ENCODE data around the gene DKK1. TPM values are rescaled to one million over a fixed set of nuclear protein-coding genes. Genes with fewer than 3 reads are reported as not detected.

Gene DKK1
- total and polyA plus RNA-seq, 11 donors: 0.11 to 7.0 (median 0.62) TPM; not detected in 4

DNA sequence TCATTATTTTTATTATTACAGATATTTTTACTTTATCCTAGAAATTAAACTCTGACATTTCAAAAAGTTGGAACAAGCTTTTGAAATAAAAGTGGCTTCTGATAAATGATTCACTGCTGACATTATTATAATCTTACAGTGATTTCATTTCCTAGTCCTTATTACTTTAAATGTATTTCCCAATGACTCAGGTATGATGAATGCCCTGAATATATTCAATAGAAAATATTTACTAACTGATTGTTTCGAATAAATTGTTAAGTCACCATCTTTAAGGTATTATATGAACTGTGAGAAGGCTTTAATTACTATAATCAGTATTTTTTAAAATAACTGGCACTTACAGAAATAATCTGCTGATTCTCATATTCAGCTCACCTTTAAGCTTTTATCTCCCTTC lies 21.6 kb downstream of the DKK1 start:
- no peak for TF ChIP-seq POLR2A (IDR thresholded peaks at IDR 0.05)
- TF ChIP-seq, protein P1, sequence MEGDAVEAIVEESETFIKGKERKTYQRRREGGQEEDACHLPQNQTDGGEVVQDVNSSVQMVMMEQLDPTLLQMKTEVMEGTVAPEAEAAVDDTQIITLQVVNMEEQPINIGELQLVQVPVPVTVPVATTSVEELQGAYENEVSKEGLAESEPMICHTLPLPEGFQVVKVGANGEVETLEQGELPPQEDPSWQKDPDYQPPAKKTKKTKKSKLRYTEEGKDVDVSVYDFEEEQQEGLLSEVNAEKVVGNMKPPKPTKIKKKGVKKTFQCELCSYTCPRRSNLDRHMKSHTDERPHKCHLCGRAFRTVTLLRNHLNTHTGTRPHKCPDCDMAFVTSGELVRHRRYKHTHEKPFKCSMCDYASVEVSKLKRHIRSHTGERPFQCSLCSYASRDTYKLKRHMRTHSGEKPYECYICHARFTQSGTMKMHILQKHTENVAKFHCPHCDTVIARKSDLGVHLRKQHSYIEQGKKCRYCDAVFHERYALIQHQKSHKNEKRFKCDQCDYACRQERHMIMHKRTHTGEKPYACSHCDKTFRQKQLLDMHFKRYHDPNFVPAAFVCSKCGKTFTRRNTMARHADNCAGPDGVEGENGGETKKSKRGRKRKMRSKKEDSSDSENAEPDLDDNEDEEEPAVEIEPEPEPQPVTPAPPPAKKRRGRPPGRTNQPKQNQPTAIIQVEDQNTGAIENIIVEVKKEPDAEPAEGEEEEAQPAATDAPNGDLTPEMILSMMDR (IDR thresholded peaks at IDR 0.05): no peak
- Histone ChIP-seq H3K4me3 (no peak overlapping the region), H3K27me3 (peaks cover 0 to 5% (median 0%) of the 10 kb centered on the region in 9 donors), H3K36me3 (no peaks in the 10 kb centered on the region), H3K9me3 (no peaks in the 10 kb centered on the region), H3K4me1 (no peaks in the 10 kb centered on the region), H3K27ac (no peak overlapping the region)
- WGBS, 4 donors: 71 to 79% (median 75%) methylated on average over 1 of the region's 1 CpG
- ATAC-seq: no peak
- no peak for DNase-seq
- intact Hi-C loops (cut with DNase I): no loop called here

DNA sequence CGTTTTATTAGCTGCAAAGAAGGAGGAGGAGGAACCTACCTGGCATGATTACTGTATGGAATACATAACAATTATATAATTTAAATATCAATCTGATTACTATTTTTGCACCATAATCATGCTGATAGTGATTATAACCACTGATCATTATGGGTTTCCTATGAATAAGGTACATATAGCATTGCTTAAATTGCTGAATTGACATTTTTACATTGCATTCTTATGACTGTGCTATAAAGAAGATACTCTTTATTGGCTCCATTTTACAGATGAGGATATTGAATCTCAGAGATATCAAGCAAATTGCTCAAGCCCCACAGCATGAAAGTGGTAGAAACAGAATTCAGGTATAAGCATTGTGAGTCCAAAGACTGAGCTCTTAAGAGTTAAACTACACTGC lies 23.1 kb downstream of the DKK1 start:
- Histone ChIP-seq H3K4me1 (no peaks in the 10 kb centered on the region), H3K9me3 (no peaks in the 10 kb centered on the region), H3K36me3 (no peaks in the 10 kb centered on the region), H3K27ac (no peak overlapping the region), H3K4me3 (no peak overlapping the region), H3K27me3 (peaks cover 0 to 5% (median 0%) of the 10 kb centered on the region in 9 donors)
- TF ChIP-seq POLR2A (IDR thresholded peaks at IDR 0.05): no peak
- TF ChIP-seq, protein P1 (IDR thresholded peaks at IDR 0.05): no peak
- intact Hi-C loops (cut with DNase I): no loop called here
- 71 to 84% (median 75%) methylated on average over 1 of the region's 1 CpG for WGBS, 4 donors
- DNase-seq: no peak
- no peak for ATAC-seq

GRCh38 chr10:52343439-52343838 lies 29.4 kb downstream of the DKK1 start:
- H3K9me3 ChIP-seq: no peaks in the 10 kb centered on the region
- TF ChIP-seq, protein P1 (IDR thresholded peaks at IDR 0.05): no peak
- no peak for TF ChIP-seq POLR2A (IDR thresholded peaks at IDR 0.05)
- no peak overlapping the region for H3K4me3 ChIP-seq
- intact Hi-C loops (cut with DNase I): no loop called here
- H3K36me3 ChIP-seq: no peaks in the 10 kb centered on the region
- ATAC-seq (no peak), DNase-seq (no peak)
- H3K4me1 ChIP-seq: no peaks in the 10 kb centered on the region
- peaks cover 0 to 5% (median 0%) of the 10 kb centered on the region in 9 donors for H3K27me3 ChIP-seq
- no peak overlapping the region for H3K27ac ChIP-seq
- 65 to 71% (median 68%) methylated on average over 4 of the region's 4 CpGs for WGBS, 4 donors

DNA sequence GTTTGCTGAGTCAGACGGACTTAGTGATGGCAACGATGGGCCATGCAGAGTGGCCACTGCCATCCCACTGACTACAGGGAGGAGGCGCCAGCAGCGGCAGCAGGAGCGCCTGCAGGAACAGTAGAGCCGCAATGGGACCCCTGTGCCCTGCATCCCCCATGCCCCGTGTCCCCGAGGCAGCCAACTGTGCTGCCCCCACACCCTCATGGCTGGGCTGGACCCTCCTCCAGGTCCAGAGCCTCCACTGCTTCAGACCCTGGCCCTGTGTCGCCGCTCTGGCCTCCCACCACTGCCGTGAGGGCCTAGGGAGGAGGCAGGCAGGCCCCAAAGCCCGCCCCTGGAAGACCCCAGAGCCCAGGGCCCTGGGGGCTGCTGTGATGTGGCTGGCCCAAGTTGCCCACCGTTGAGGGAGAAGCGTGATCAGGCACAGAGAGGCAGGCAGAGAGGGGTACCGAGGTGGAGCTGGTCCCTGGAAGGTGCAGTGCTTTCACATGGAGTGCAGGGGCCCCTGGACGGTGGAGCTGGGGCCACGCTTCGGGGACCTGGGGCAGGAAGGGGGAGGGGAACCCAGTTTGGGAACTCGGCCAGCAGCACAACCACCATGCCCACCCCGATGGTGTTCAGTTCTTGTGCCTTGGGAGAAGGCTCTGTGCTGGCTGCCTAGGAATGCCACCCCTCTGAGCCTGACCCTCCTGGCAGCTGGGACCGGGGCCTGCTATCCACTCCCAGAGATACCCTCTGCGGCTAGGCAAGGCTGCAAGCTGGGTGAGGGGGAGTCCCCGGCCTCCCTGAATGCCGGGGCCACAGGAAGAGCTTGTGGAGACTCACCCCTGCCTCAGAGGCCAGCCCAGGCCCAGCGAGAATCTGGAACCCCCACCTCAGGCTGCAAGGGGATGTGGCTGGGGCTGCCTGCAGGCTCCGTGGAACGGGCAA lies 32.6 kb downstream of the DKK1 start:
- no peak for TF ChIP-seq POLR2A (IDR thresholded peaks at IDR 0.05)
- TF ChIP-seq, protein P1 (IDR thresholded peaks at IDR 0.05): no peak
- H3K27ac ChIP-seq: no peak overlapping the region
- H3K36me3 ChIP-seq: no peaks in the 10 kb centered on the region
- no peak for ATAC-seq
- H3K4me1 ChIP-seq: no peaks in the 10 kb centered on the region
- H3K9me3 ChIP-seq: no peaks in the 10 kb centered on the region
- intact Hi-C loops (cut with DNase I): no loop called here
- no peaks in the 10 kb centered on the region for H3K27me3 ChIP-seq
- H3K4me3 ChIP-seq: no peak overlapping the region
- 90 to 97% (median 94%) methylated on average over 20 to 27 of the region's 27 CpGs for WGBS, 4 donors
- peak in 1 of 5 donors; percentile 35 for DNase-seq
